ENCODE measurements around the gene PLA2G4F.

The PLA2G4F gene

DNA sequence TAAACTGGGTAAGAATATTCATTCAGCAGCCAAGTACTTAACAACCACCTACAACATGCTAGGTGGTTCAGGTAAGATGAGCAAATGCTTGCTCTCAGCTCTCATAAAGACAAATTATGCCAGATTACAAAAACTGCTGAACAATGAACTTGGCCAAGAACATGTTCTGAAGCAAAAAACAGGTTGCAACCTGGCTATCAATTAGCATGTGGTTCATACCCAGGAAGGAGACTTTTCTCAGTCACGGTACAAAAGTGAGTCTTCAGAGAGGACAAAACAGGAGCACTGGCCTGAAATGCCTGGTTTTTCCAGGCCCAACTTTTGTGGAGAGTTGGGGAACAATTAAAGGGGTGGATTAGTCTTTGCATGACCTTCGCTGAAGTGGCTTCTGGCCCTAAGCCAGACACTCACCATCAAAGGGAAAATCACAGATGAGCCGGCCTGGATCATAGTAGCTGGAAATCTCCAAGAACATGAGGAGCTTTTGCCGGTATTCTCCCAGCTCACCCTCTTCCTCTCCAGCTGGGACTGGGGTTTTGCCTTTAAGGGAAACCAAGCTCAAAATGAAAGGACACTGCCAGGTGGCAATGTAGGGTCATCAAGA, 7.6 kb upstream of the PLA2G4F start:
- no peak for DNase-seq (ENCODE audit: low read depth)

DNA sequence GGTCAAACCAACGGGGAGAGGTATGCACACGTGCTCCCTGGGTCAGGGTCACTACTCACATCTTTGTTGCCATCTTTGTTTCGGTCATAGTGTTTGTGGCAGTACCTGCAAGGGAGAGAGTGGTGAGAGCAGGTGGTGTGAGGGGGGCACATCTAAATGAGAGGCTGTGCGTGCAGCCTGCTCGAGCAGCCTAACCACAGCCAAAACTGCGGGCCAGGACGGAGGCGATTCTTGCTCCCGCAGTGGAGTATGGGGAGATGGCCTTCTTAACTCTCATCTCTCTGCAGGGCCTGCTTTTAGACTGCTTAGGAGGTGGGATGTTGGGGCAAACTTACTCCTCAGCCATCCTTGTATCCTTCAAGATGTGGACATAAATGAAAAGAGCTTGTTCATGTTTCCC, 6.9 kb upstream of the PLA2G4F start:
- DNase-seq (ENCODE audit: low read depth), result no peak

DNA sequence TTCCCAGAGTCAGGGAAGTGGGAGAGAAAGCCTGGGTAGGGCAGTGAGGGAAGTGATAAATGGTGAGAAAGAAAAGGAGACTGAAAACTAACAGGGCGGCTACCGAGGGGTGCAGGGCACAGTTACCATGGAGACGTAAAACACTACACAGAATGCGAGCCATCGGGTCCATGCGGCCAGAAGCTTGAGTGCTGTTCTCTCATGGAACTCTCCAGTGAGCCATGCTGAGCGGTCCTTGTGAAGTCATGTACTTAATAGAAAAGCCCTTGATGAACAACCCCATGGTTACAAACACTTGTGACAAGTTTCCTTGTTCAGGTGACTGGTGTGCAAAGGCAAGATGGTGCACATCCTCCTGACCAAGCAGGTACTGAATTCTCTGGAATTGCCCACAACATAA, 3.7 kb upstream of the PLA2G4F start:
- DNase-seq (ENCODE audit: low read depth), result no peak

DNA sequence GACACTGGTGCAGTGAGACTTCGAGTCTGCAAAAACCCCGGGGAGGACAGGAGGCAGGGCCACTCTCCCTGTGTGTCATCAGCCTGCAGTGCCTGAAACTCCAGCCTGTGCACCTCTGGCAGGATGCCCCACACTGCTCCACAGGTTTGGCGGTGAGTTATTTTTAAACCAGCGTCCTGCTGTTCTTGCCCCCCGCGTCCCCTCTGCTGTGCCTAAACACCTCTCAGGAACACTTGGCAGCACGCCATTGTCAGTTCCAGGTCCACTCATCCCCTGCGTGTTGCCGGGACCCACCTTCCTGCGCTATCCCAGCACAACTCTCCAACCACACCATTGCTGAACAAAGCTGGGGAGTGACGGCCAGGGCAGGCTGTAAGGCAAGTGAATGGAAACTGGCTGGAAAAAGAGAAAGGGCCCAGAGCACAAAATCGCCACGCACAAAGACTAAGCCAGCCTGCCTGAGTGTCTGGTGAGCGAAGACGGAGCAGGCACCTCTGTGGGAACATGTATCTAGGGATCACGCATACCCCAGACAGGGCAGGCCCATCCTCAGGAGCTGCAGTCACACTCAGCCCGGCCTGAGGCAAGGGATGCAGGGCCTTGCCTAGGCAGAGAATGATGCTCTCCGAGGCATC, 3.1 kb upstream of the PLA2G4F start:
- no peak for DNase-seq (ENCODE audit: low read depth)

DNA sequence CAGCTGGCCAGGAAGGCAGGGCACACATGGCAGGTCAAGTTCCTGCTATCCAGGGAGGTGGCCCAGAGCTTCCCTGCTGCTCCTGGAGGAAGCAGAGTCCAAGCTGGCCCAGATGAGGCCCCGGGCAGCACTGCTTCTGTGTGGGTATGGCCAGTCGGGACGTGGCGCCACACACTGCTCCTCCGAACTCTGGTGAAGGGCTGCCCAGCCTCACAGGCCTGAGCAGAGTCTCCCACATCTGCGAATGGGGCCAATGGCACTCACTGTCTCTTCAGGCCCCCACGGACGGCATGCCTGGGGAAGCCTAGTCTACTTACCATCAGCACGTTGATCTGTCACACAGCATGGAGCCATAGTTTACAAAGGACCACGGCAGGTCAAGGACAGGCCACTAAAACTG, 2.5 kb upstream of the PLA2G4F start:
- DNase-seq (ENCODE audit: low read depth), result no peak

DNA sequence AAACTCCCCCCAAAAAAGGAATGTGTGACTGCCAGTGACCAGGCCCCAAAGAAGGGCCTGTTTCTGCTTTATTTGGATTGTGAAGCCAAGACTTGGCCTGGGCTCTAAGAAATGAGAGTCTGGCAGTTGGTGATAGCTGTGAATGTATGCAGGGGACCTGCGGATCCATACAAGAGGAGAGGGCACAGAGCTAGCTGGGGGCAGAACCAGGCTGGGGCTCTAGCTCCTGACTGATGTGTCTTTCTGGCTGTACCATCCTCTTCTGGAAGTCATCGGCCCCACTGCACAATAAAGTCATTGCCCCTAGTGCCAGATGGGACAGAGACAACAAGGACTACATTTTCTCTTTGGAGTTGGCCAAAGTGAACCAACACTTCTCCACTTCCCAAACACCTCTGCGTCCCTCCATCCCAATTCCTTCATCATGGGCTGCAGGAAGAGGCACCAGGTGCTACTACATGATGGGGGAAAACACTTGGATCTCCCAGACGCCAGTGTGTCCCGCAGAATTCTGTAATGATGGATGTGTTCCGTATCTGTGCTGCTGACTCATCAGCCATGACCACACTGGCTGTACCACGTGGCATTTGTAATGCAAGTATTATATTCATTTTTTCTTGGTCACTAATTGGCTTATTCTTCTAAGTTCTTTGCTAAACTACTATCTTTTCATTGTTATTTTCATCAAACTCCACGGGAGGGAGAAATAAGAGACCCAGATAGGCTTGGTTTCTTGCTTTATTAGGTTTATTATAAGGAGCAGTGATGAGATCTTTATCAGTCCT, 1.7 kb upstream of the PLA2G4F start:
- peak; percentile 82 for DNase-seq (ENCODE audit: low read depth)

DNA sequence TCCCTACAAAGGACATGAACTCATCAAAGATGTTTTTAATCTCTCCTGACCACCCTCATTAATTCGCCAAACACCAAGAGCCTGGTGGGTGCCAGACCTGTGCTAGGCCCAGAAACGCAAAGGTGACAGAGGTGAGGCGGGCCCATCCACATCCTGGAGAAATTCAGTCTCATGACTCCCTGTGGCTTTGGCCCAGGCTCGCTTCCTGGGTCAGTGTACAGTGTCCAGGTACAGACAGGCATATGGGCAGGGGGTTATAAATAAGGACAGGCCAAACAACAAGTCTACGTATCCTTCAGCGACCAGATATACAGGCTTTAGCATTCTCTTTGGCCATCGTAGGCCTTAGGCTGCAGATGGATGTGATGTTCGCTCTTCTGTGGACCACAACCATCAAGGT, 945 bp upstream of the PLA2G4F start:
- no peak for DNase-seq (ENCODE audit: low read depth)

DNA sequence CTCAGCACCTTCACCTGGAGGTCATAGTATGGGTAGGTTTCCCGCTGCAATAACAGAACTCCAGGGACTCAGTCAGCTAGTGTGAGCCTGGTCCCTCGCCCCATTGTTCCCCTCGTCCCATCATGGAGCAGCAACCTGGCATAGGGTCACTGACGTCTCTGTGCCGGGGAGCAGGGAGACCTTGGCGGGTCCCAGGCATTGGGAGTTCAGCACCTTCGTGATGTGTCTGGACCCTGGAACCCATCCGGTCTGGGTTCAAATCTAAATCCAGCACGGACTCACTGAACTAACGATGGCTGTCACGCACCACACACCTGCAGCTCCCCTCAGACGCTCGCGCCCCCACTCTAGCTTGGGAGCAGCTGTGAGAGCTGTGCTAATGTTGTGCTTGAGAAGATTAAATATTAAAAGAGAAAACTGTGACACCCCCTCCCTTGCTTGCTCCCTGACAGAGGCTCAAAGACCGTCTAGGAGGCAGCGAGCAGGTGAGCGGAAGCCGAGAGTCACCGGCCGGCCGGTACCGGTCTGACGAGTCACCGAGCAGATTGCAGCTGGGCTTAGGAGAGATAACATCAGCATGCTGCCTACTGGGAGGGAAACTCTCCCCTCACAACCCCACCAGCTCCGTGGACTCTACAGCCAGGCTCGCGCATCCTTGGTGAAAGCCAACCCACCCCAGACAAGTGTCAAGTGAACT, 742 bp downstream of the PLA2G4F start:
- DNase-seq (ENCODE audit: low read depth), result no peak

DNA sequence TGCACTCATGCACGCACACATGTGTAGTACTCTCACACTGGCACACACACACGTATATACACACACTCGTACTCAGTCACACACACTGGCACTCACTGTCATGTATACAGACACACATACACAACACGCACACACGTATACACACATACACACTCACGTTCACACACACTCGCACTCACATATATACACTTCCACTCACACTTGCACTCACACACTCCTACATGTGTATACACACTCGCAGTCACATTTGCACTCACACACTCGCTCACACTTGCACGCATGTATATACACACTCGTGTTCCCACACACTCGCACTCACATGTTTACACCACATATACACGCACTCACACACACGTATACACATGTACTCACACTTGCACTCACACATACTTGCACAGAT, 1.5 kb downstream of the PLA2G4F start:
- no peak for DNase-seq (ENCODE audit: low read depth)

DNA sequence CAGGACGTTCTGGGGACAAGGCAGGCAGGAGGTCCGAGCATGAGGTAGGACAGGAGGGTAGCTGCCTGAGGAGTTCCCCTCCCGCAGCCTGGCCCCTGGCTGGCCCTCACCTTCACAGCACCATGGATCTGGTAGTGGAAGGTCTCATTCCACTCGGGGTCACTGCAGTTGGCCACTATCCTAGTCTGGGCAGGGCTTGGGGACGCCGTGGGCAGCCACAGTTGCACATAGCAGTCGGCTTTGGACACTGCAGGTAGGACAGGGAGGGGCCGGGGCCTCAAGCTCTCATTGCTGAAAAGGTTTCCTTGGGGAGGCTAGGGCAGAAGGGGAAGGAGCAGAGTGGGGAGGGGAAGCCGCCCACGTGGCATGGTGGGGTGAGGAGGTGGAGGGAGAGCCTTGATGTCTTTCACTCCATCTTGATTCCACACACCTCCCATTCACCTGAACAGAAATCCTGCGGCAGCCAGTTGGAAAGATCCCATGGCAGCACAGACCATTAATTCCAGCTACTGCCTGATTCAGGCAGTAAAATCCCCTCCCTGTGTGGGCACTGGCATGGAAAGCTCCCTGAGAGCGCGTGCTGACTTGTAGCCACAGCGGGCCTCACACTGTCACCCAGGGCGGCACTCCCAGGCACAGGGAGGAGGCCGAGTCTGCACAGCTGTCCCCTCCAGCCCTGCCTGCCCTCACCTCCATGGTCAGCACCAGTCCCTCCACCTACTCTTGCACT, 2.1 kb downstream of the PLA2G4F start:
- no peak for DNase-seq (ENCODE audit: low read depth)

DNA sequence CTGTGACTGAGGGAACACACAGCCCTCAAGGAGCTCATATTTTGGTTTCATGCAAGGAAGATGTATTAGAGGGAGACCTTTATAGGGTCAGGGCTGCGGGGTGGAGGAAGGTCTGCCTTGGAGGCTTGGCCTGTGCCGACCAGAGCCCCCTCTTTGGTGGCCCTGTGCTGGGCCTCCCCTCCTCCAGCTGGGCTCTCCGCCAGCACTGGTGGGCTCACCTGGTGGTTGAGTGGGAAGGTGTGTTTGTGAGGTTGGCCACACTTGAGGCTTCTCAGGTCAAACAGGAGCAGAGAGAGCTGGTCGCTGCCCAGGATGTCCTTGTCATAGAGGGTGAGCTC, 2.6 kb downstream of the PLA2G4F start:
- DNase-seq (ENCODE audit: low read depth), result no peak

DNA sequence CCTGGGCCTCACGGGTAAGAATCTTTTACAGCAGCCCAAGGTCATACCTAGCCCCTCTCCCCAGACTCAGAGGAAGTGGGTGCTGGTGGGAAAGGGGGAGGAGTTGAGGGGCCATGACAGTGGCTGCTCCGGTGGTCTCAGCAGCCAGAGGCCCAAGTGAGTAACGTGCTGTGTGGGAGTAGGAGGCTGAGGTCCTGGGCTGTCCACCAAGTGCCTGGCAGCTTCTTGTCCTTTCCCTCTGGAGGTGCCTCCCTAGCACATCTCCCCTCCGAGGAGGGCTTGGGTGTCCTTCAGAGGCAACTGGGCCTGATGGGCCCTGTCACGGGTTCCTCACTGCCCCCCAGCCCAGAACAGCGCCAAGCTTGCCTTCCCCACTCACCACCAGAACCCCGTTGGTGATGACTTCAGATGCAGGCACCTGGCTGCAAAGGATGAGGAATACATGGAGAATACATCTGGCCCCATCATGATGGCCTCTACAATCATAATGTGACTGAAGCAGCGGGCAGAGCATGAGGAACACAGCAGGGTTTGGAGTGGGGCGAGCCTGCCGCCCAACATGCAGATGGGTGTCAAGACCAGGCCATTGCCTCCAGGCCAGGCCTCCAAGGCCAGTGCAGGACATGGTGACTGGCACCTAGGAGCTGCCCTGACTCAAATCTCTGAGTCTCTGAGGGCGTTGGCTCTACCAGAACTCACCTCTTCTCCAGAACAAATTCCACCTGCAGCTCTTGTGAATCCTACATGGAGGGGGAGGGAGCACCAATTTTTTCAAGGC, 3.3 kb downstream of the PLA2G4F start:
- DNase-seq (ENCODE audit: low read depth), result no peak

DNA sequence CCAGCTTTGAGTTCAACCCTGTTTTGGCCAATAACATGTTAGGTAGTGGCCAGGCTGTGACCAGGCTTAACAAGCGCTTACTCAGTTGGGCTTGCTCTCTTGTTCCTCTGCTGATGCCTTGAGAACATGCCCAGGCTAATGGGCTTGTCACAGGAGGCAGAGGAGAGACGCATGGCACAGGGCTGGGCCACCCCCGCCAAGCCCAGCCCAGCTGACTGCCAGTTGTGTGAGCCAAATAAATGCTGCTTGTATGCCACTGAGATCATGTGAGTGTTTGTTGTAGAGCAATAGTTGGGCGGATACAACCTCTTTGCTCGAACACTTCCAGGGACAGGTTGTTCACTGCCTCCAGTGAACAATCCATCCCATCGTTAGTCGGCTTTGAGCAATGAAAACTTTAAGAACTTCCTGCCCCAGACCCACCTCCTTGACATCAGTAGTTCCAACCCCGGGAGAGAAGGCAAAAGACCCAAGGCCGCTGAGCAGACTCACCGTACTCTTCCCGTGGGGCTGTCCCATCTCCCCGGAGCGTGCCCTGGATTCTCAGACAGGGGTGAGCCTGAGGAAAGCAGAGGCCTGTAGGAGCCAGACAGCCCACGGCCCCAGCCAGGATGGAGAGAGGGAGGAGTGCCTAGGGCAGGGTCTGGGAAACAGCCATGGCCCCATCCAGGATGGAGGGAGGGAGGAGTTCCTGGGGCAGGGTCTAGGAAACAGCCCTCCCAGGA, 4.1 kb downstream of the PLA2G4F start:
- no peak for DNase-seq (ENCODE audit: low read depth)

DNA sequence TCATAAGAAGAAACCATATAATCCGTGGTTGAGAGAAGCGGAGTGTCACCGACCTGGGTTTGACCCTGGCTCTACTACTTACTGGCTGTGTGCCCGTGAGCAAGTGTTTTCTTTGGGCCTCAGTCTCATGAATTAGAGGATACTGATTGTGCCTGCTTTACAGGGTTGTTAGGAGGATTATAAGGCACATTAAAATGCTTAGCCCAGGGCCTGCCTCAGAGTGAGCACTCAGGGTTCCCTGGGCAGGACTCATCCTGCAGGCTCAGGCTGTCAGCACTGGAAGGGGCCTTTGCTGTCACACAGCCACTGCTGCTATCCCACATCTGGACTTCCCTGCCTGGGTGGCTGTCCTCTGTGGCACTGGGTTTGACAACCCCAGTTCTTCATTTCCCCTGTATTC, 4.7 kb downstream of the PLA2G4F start:
- DNase-seq (ENCODE audit: low read depth), result peak; percentile 34

DNA sequence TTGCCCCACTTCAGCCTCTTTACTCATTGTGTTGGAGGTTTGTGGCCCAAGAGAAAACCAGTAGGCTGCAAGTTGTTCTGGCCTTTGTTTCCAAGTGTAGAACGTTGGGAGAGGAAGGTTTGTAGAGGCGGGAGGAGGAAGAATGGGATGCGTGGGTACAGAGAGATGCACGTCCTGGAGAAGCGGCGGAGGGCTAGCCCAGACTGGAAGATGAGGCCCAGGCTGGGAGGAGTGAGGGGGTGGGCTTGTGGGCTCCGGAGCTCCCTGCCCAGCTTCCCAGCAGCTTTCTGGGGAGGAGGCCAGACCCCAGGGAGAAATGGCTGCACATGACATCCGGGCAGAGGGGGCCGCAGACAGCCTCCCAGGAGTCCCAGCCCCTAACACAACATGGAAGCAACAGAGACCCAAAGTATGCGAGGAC, 5.3 kb downstream of the PLA2G4F start:
- no peak for DNase-seq (ENCODE audit: low read depth)

DNA sequence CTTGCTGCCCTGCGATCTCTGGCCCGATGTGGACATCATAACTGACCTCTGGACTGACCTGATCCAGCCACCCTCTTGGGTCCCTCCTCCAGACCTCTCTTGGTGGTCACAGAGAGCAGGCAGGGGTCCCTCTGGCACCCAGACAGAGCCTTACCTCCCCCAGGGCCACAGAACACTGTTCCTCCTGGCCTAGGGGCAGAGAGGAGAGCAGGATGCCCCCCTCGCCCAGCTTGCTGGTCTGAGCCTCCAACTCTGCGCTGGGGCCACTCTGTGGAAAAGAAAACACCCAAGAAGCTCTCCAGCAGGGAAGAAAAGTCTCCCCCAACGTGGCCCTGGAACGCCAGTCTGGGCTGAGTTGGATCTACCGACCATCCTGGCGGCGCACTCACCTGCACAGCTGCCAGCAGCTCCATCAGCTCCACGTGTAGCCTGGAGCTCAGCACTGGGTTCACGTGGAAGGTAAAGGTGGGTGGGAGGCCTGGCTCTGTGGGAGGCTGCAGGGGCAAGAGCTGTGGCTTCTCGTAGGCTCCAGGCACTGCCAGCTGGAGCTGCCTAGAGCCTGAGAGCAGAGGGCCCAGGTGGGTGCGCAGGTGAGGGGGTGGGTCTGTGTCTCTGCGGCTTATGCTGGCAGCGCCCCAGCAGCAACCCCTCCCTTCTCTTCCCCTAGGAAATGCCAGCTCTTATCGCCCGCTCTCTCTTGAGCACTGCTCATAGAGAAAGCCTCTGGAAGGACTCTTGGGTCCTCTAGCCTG, 6.0 kb downstream of the PLA2G4F start:
- no peak for DNase-seq (ENCODE audit: low read depth)

DNA sequence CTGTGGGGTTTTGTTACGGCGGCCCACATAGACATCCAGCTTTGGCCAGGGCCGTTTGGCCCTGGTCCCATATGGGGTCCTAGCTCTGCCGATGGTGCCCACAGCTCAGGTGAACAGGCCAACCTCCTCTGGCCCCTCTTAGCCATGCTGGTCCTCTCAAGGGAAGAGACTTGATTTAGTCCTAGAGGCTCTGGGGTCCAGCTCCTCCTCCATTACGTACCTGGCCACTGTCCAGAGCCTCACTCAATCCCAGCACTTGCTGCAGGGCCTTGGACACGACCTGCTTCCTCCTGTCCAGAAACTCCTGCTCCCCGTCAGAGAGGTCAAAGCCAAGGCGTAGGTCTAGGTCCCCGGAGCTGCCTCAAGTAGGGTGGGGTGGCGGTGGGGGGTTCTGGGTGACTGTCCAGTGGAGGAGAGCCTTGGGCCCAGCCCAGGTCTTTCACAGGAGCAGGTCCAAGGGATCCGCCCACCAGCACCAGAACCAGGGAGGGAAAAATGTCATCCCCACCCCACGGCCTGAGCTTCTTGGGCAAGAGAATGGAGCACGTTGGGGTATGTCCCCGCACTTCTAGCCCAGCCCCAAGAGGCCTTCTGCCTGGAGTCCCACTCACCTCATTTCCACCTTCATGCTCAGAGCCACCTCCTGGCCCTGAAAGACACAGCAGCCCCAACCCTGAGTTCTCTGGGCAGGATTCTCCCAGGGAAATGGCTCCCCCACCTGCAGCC, 6.8 kb downstream of the PLA2G4F start:
- no peak for DNase-seq (ENCODE audit: low read depth)

DNA sequence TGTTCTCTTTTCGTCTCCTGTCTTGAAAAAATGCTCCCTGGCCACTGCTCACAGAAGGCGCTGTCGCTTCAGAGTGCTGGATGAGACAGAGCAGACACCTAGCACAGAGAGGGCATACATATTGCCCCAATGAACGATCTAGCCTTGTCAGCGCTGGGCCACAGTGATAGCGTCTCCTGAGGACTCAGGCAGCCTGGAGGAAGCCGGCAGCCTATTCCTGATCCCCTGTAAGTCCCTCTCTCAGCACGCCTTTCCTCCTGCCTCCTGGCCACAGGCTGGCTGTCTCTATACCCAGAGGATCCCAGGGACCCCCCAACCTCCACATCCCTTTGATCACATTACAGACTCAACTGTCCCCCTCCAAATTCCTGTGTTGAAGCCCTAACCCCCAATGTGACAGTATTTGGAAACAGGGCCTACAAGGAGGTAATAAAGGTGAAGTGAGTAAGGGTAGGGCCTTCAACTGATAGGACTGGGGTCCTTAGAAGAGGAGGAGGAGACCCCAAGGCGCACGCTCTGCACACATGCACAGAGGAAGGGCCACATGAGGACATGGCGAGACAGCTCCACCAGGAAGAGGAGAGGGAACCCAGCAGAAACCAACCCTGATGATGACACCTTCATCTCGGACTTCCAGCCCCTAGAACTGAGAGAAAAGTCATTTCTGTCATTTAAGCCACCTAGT, 7.5 kb downstream of the PLA2G4F start:
- DNase-seq (ENCODE audit: low read depth), result no peak

DNA sequence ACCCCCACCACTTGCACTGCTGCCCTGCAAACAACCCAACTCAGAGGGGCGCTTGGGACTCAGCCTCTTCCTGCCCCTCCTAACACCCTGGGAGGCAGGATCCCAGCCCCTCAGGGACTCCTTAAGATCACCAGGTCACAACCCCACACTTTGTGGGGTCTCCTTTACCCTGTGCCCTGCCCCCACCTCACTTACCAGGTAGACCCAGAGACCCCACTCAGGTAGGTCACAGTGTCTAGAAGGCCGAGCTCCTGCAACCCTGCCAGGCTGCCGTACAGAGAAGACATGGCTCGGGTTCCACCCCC, 9.1 kb downstream of the PLA2G4F start:
- DNase-seq (ENCODE audit: low read depth), result no peak

All from iris pigment epithelial cell (primary cell).